Fibroblast of the conjunctiva (primary cell): ENCODE results near the gene CBLB.

Experiments
- DNase-seq: peaks from one replicate; pipeline ENCODE4 v3.0.0-alpha.2; 2010; ENCODE audit warnings: low read depth

CBLB gene

GRCh38 chr3:105616374-105617121 lies 252.3 kb downstream of the CBLB start:
- no peak for DNase-seq

- no peak for DNase-seq
Observed at GRCh38 chr3:105615814-105616213, 253.0 kb downstream of the CBLB start.

DNA sequence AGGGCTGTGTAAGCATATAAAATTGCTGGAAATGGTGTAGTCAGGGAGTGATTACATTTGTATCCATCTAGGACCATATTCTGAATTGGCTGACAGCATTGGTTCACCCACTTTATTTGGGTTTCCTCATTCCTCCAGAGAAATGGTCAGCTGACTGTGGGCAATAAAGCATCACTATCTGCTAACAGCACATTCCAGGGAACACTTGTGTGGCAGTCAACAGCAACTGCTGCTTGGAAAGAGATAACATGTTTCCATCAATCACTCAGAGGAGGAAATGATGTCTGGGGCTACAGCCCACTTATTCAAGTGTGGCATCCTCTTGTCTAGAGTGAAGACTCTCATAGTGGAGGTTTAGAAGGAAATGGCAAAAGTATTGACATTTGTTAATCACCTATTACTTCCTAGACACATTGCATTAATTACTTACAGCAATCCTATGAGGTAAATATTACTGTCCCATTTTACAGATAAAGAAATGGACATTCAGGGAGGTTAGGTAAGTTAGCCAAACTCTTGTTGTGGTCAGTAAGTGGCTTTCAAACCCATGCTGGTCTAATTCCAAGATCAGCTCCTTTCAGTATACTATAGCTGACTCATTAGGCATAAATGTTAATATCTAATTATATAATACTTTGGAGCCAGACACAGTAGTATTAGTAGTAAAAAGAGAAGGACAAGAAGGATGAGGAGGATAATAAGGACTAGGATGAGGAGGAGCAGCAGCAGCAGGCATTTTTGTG lies 254.4 kb downstream of the CBLB start:
- DNase-seq, result no peak

- DNase-seq, result no peak
Observed at GRCh38 chr3:105613120-105613519, 255.7 kb downstream of the CBLB start.

DNA sequence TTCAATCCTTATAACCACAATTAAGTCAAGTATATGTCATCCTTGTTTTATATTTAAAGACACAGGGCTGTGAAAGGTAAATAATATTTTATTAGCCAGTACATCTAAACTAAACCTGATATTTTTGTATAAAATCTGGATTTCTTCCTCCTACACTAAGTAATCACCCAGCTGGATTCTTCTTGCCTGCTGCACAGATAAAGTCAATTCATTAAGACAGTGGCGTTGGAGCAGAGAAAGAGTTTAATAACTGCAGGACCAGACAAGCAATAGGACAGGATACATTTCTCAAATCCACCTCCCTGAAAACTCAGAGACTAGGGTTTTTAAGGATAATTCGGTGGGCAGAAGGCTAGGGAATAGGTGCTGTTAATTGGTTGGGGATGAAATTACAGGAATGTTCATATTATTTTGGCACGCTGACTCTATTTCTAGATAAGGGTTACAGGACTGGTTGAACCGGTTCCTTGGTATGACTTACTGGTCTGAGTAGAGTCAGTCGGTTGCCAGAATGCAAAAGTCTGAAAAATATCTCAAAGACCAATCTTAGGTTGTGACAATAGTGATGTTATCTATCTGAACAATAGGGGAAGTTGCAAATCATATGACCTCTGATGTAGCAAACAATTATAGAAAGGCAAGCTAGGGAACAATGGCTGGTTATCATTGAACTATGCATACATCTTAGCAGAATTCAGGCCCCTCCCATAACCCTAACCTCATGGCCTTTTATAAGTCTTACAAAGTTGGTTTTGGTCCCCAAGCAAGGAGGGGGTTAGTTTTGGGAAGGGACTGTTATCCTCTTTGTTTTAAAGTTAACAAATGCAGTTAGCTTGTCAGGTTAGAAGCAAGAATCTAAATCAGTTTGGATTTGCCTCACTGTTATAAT lies 257.3 kb downstream of the CBLB start:
- no peak for DNase-seq

DNA sequence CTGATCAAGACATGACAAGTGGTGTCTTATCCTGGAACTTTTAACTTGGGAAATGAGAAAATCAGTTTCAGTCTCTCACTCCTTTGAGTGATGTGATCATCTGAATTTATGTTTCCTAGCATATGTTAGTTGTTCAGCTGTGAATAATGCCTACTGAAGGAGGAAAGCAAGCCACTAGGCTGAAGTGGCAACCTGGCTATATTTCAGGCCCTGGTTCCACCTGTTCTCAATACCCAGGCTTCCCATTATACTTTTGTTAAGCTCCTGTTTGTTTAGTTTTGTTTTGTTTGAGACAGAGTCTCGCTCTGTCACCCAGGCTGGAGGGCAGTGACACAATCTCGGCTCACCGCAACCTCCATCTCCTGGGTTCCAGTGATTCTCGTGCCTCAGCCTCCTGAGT lies 258.3 kb downstream of the CBLB start:
- DNase-seq, result no peak

DNA sequence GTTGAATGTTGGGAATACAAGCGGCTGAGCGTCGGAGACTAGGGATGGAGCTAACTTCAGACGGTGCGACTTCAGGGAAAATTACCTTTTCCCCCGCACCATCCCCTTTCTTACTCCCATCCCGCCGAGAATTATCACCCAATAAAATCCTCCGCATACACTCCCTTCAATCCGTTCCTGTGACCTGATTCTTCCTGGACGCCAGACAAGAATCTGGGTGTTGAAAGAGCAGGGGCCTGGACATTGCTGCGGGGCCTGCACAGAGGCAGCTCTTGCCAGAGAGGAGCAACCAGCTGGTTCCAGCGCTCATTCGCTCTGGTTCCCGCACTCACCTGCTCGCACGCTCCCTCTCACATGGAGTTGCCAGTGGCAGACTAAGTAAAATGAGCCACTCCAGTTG lies 260.2 kb downstream of the CBLB start:
- DNase-seq, result no peak

GRCh38 chr3:105606016-105606415 lies 262.8 kb downstream of the CBLB start:
- no peak for DNase-seq
